Activated CD8-positive, alpha-beta memory T cell treated with anti-CD3 and anti-CD28 coated beads, Interleukin-2, amount 50 U/mL, for 24 hours (primary cell): Measurements from ENCODE around the gene PLAU.
"Not testable (repeated sequence)": the region's sequence is repeated elsewhere in the genome, so short reads cannot be mapped to it uniquely, and the experiment has no call there.

ENCODE experiments used
- DNase-seq: peaks from one replicate; pipeline ENCODE4 v3.0.0-alpha.2; 2020; ENCODE audit errors: extremely low read depth

The PLAU gene

GRCh38 chr10:73950155-73950948 is 39.4 kb downstream of the PLAU start:
- DNase-seq = no peak

DNA sequence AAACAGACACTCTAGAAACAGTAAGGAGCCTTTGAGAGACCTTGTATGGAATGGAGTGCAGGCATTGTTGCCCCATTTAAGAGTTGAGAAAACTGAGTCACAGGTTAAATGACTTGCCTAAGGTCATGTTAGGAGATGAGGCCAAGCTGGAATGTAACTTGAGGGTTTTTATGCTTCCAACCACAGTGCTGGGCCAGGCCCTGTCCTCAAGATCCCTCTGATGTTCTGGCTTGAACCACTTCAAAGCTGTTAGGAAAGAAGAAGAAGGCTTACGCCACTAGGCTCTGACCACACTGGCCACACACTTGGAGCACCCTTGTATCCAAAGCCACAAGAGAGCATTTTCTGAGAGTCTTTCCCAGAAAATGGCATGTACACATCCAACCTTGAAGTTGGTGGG is 42.7 kb downstream of the PLAU start:
- no peak for DNase-seq

DNA sequence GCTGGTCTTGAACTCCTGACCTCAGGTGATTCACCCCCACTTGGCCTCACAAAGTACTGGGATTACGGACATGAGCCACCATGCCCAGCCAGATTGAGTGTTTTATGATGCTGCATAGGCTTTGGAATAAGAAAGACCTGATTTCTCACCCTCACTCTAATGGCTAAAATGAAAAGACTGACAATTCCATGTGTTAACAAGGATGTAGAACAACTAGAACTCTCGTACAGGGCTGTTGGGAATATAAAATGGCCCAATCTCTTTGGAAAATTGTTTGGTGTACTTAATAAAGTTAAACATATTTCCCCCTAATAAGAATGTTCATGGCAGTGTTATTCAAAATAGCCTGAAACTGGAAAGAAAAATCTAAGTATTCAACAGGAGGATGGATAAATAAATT is 43.8 kb downstream of the PLAU start:
- DNase-seq = no peak

- DNase-seq = no peak
These were observed 44.8 kb downstream of the PLAU start for GRCh38 chr10:73955719-73956118.

GRCh38 chr10:73956476-73957359 is 45.8 kb downstream of the PLAU start:
- no peak for DNase-seq

- no peak for DNase-seq
These were observed 48.7 kb downstream of the PLAU start for GRCh38 chr10:73959484-73960243.

- DNase-seq = no peak
These were observed 51.5 kb downstream of the PLAU start for GRCh38 chr10:73962386-73962785.

- not testable (repeated sequence) for DNase-seq
These were observed 52.6 kb downstream of the PLAU start for GRCh38 chr10:73963533-73963932.

GRCh38 chr10:73964743-73965142 is 53.8 kb downstream of the PLAU start:
- no peak for DNase-seq

- not testable (repeated sequence) for DNase-seq
These were observed 54.4 kb downstream of the PLAU start for GRCh38 chr10:73965267-73965889.

DNA sequence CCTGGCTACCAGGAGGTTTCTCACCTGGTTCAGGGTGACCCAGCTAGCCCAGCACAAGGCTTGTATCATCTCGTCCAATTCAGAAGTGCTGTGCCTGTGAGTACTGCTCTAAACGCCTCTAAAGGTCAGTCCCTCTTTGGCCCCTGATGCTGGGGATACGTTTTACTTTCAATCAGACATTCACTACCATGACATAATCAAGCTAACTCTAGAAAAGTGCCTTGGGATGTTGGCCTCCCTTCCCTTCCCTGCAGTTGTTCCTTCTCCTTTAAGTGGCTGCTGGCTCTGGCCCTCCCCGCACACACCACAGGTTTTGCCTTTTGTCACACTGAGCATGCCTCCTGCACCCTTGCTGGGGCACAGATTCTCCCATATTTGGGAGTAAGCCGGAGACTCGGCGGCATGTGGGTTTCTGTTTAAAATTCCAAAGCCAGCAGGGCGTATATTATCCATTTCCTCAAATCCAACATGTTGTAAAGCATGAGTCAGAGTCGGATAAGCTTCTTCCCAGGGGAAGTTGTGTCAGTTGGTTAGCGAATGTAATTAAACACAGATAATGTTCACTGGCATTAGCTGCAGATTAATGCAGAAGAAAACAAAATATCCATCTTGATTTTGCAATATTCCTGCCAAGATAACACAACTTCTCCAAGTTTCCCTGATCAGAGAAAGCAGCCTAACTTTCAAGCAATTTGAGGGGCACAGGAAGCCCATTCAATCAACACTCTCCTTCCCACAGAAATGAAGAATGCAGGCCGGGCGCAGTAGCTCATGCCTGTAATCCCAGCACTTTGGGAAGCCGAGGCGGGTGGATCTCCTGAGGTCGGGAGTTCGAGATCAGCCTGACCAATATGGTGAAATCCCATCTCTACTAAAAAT is 55.2 kb downstream of the PLAU start:
- DNase-seq = no peak

- DNase-seq = no peak
These were observed 56.1 kb downstream of the PLAU start for GRCh38 chr10:73967022-73967429.
